Stimulated activated CD4-positive, alpha-beta T cell treated with anti-CD3 and anti-CD28 coated beads, Interleukin-15, amount 100 ng/mL, for 48 hours (primary cell): ENCODE data around the gene EIF4E3.

Experiments used
- DNase-seq, 2 donors: peaks; one replicate each; pipeline ENCODE4 v3.0.0-alpha.2; 2020; ENCODE audit warnings: low read depth in 2 of 2

Gene EIF4E3

DNA sequence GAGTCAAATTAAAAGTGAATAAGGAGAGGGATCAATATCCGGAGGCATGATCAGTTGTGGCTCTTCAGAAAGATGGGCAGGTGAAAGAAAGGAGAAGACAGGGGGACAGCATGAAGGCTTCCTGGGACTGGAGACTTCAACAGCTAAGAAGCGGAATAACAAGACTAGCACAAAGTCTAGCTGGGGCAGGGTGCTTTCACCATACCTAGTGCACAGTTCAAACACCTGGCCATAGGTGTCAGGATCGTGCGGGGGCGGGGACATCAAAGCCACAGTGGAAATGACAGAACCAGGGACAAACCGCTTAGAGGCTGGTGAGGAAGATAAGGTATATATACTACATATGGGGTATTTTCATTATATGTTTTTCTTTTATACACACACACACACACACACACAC is 75.4 kb downstream of the EIF4E3 start:
- DNase-seq = no peak

DNA sequence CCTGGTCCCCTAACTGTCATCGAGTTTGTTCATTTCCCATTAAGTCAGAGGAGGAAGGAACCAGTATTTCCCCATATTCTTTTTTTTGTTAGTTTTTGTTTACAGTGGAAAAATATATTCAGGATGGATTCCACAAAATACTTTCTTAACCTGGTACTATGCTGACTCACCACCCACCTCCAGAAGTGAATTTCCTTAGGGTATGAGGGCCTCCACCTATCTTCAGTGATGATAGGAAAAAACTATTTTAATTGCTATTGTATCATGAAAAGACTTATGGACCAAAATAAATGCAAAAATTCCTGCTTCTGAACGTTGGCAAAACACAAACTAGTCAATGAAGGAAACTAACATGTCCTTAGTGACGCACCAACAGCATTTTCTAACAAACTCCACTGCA is 77.5 kb downstream of the EIF4E3 start:
- no peak for DNase-seq

DNA sequence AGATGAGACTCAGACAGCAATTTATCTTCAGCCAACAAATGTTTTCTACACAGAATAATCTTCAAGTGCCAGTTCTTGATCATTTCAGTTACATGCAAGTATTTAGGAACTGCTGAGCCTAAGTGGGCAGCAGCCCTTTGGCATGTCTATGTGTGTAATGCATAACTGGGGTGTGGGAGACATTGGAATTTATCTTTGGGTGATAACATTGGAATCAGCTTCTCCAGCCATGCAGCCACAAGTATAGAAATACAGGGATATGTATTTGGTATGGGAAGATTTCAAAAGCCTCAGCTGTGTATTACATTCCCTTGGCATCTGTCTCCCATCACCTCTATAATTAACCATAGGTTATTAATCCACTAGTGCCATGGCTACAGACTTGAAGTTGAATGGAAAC is 78.2 kb downstream of the EIF4E3 start:
- DNase-seq = no peak

DNA sequence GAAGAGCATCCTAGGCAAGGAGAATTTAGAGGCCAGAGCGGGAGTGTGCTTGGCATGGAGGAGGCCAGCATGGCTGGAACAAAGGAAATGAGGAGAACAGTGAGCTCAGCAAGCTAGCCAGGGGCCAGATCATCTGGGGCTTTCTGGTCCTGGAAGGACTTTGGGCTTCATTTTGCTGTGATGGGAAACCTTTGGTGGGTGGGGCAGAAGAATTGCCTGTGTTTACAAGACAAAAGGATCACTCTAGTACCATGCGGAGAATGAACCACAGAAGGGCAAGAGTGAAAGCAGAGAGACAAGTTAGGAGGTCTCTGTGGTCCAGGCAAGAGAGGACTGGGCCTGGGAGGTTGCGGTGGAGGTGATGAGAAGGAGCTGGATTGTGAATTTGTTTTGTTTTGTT is 80.1 kb downstream of the EIF4E3 start:
- DNase-seq = no peak

DNA sequence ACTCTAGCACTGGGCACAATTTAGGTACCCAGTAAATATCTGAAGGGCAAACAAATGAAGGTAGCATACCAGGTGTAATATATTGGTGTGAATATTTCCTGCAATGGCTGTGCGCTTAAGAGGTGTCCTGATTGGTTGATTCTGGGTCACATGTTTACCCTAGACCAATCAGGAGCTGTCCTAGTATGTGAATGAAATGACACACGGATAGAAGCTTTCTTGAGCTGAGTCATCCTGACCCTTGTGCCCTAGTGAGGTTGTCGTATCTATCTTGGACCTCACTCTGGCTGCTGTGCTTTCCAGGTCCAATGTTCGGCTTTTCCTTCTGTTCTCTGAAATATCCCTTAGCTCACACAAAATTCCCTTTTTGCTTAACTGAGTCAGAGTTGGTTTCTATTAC is 83.5 kb downstream of the EIF4E3 start:
- no peak for DNase-seq

DNA sequence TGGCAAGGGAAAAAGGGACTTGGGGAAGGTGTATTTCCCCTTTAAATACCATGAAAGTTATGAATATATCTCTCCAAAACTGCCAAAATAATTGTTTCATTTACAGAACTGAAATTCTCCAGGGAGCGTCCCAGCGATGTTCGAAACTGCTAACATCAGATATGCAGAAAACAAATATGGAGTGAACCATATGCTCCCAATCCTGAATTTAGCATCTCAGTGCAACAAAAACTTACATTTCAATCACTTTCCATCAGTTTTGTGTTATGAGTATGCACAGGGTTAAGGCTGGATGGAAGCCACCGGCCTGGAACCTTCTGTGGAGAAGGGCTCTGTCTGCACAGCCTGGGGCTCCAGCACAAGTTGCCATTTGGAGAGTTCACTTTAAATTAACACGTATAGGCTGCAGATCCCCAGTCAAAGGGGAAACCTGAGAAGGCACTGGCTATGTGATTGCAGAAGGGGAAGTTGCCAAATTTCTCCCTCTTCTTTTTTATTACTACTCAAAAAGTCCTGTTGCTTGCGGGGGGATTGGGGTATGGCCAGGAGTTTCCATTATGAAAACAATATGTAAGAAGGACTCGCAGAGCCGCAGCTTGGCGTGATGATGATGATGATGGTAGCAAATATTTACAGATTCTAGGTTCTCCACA is 84.7 kb downstream of the EIF4E3 start:
- DNase-seq = no peak

DNA sequence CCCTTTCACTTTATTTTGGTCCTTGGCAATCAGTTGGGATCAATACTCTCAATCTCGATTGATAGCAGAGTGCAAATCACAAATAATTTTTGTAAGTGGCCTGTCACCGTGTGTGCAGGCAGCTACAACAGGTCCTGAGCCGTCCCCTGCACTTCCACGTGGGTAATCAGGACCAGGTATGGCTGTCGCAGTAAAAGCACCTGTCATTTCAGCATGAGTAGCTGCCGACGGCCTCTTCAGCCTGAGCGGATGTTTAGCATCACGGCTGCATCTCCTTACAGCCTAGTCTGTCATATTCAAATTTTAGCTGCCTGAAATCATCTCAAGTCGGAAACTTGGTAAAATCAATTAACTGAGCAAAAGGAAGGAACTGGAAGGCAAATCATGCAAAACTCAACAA is 88.7 kb downstream of the EIF4E3 start:
- no peak for DNase-seq

DNA sequence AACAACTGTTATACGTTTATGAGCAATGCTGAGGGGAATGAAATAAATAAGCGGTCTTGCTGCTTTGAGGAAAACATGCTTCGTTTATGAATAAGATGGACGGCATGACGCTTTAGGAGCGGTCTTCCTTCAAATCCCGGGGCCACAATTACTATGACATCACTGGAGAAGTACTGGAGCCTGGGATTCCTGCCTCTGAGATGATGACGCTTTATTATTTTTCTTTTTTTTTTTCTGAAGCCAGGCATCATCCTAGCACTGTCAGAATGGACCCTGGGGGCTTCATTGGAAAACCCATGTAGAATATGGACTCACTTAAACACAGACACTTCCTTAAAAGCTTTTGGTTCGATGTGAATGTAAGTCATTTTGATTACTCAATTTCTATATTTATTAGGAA is 89.2 kb downstream of the EIF4E3 start:
- no peak for DNase-seq

DNA sequence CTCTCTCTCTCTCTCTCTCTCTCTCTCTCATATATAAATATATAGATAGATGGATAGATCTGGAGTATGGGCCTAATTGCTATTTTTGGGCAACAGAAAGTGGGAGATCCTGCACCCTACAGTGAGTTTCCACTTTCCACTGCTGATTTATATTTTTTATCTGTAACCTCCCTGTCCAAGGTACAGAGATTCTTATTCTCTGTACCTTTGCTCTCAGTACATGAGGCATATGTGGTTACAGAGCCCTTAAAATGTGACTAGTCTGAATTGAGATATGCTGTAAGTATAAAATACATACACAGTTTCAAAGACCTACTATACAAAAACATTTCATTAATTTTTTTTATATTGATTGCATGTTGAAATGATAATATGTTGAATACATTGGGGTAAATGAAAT is 90.5 kb downstream of the EIF4E3 start:
- no peak for DNase-seq

DNA sequence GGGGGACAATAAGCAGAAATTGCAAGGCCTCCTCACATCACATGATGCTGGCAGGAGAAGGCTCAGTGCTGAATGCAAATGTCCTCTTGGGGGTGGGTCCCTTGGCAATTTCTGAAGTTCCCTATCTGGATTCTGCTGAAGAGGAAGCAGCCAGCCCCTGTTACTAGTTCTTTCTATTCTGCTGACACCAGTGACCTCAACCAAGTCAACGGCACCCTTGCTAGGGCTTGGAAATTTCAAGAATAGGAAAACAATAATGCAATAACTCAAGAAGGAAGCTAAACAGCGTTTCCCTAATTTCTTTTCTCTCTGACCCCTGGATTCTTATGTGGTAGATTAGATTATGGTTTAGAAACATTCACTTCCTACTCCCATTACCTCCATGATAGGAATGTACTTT is 95.5 kb downstream of the EIF4E3 start:
- no peak for DNase-seq

DNA sequence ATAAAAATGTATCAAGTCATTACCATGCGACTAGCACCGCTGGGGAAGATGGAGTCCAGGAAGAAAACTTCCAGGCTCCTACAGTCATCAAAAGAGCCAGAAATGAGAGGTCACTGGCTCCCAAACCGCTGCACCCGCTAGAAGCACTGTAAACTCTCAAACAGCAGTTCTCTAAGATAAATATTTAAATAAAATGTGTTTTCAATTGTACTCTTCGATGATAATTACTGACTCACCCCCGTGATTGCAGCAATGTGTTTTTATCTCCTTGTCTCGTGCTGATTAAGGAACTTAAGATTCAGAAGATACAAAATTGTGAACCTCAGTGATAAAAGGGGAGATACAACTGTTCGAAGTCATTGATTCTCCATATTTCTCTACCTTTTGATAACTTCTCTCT is 95.9 kb downstream of the EIF4E3 start:
- DNase-seq = no peak

DNA sequence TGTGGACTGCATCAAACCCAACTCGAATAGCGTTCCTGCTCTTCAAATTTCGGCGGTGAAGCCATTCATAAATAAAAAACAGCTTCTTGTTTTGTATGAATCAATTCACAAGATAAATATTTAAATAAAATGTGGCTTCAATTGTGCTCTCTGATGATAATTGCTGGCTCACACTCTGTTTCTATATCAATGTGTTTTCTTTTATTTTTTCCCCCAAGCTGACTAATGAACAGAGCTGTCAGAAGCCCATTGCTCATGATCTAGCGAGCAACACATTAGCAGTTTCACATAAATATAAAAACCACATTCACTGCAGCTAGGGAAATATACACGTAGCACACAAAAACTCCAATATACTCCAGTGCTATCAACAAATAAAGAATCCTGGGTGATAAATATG is 96.7 kb downstream of the EIF4E3 start:
- no peak for DNase-seq

DNA sequence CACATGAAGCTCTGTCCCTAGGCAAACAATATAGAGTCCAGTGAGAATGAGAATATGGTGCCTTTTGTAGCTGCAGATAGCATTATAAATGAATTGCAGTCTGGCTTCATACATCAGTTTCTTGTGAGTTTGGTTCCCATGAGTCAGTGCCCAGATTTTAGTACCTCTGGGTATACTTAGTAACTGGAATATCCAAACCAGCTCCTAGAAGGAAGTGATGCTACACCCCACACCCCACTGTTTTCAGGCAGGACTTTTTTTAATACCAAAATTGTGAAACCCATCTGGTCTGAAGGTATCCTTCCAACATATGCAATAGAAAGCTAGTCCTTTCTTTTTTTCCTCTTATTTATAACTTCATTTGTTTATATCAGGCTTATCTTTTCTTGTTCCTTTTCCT is 99.5 kb downstream of the EIF4E3 start:
- no peak for DNase-seq
